Epithelial cell of proximal tubule (primary cell): ENCODE measurements around the gene MRPL24. TPM values are rescaled to one million over a fixed set of nuclear protein-coding genes. Genes with fewer than 3 reads are reported as not detected.

ENCODE experiments used
- DNase-seq: peaks from one replicate; pipeline ENCODE4 v3.0.0-alpha.2; 2011; ENCODE audit warnings: low read depth
- H3K4me3 ChIP-seq: 2 replicates; pipeline ENCODE4 v1.5.1; 2011; ENCODE audit warnings: low read depth, mild to moderate bottlenecking, low read length
- total RNA-seq: library from RNA; depleted of rRNA; stranded (reverse); fragments of >200 nt; gene quantifications from 2 replicates; pipeline ENCODE4 v1.2.3, GENCODE V29; 2015
- TF ChIP-seq, protein P1 (sequence below): conservative IDR thresholded peaks from 2 replicates; pipeline ENCODE4 v1.5.1; 2012; ENCODE audit warnings: low read depth, mild to moderate bottlenecking, low read length

Gene MRPL24
- total RNA-seq, 1 donor from 2014 or later, result 47.7 TPM

GRCh38 chr1:156700736-156701531 is 40.0 kb downstream of the MRPL24 start:
- DNase-seq, result no peak
- TF ChIP-seq, protein P1, sequence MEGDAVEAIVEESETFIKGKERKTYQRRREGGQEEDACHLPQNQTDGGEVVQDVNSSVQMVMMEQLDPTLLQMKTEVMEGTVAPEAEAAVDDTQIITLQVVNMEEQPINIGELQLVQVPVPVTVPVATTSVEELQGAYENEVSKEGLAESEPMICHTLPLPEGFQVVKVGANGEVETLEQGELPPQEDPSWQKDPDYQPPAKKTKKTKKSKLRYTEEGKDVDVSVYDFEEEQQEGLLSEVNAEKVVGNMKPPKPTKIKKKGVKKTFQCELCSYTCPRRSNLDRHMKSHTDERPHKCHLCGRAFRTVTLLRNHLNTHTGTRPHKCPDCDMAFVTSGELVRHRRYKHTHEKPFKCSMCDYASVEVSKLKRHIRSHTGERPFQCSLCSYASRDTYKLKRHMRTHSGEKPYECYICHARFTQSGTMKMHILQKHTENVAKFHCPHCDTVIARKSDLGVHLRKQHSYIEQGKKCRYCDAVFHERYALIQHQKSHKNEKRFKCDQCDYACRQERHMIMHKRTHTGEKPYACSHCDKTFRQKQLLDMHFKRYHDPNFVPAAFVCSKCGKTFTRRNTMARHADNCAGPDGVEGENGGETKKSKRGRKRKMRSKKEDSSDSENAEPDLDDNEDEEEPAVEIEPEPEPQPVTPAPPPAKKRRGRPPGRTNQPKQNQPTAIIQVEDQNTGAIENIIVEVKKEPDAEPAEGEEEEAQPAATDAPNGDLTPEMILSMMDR, result no peak
- no peak overlapping the region for H3K4me3 ChIP-seq

- DNase-seq, result no peak
- no peak overlapping the region for H3K4me3 ChIP-seq
- TF ChIP-seq, protein P1, result no peak
Observed at GRCh38 chr1:156698995-156699394, 41.9 kb downstream of the MRPL24 start.

- TF ChIP-seq, protein P1, result no peak
- DNase-seq, result no peak
- no peak overlapping the region for H3K4me3 ChIP-seq
Observed at GRCh38 chr1:156697481-156697880, 43.4 kb downstream of the MRPL24 start.

DNA sequence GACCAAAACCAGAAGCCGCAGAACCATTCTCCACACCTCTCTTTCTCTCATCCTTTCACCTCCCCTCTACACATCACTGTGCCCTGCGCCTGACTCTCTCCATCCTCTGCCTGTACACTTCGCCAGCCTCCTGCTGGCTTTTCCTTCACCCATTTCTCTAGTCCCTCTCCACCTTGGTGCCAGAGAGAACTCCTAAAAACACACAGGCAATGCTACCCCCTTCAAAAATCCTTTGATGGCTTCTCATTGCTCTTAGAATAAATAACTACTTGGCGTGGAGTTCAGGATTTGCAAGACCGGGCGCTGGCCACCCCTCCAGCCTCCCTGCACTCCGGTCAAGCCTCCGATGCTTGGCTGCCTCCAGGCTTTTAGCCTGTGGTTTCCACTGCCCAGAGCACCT is 44.1 kb downstream of the MRPL24 start:
- TF ChIP-seq, protein P1, result no peak
- no peak overlapping the region for H3K4me3 ChIP-seq

DNA sequence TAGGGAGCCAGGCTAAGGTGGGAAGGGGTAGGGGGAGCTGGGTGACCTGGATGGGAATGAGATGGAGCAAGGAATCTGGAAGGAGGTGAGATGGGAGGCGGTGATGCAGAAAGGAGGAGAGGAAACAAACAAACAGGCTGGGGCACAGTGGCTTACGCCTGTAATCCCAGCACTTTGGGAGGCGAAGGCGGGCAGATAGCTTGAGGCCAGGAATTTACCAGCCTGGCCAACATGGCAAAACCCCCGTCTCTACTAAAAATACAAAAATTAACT is 46.3 kb downstream of the MRPL24 start:
- no peak for DNase-seq
- TF ChIP-seq, protein P1, result no peak
- no peak overlapping the region for H3K4me3 ChIP-seq

More for the DNA sequence above, 44.1 kb downstream of the MRPL24 start:
- no peak for DNase-seq

GRCh38 chr1:156693848-156694689 is 46.8 kb downstream of the MRPL24 start:
- DNase-seq, result no peak
- TF ChIP-seq, protein P1, result no peak
- no peak overlapping the region for H3K4me3 ChIP-seq
